ENCODE results near the gene BRWD1.

BRWD1 gene

DNA sequence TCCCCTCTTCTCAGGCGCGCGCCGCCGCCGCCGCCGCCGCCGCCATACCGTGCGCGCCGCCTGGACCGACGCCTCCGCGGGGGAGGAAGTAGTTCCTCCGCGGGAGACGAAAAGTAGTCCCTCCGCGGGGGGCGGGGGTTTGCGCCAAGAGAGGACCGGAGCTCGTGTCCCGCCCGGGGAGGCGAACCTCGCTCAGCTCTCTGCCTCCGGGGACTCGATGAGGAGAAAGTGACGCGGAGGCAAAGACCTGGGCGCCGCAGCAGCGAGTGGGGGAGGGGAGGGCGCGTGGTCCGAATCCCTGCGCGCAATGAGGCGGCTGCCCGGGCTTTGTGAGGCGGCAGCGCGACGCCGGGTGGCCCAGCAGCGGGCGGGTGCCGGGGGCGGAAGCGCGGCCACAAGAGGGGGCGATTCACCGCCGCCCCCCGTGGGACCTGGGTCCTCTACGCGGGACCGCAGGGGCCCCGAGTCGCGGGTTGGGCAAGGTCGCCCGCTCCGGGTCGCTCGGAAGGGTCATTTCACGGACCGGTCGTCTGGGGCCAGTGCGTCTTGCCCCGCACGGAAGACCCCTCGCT is at the start of gene BRWD1:
TSS of gene BRWD1 (minus strand) at position 62 of the 572 bp plus-strand sequence. CDS start 141 bp downstream, outside the sequence.
- DNase-seq (ENCODE audit: low spot score), result peak; percentile 91

GRCh38 chr21:39362733-39363132 is 49.3 kb upstream of the BRWD1 start:
- DNase-seq (ENCODE audit: low spot score), result no peak

- no peak for DNase-seq (ENCODE audit: low spot score)
Measured at GRCh38 chr21:39359382-39359781, 46.0 kb upstream of the BRWD1 start.

- DNase-seq (ENCODE audit: low spot score), result no peak
Measured at GRCh38 chr21:39353295-39353694, 39.9 kb upstream of the BRWD1 start.

GRCh38 chr21:39350094-39351005 is 36.9 kb upstream of the BRWD1 start:
- no peak for DNase-seq (ENCODE audit: low spot score)

GRCh38 chr21:39349211-39350093 is 36.0 kb upstream of the BRWD1 start:
- DNase-seq (ENCODE audit: low spot score), result peak; percentile 98

DNA sequence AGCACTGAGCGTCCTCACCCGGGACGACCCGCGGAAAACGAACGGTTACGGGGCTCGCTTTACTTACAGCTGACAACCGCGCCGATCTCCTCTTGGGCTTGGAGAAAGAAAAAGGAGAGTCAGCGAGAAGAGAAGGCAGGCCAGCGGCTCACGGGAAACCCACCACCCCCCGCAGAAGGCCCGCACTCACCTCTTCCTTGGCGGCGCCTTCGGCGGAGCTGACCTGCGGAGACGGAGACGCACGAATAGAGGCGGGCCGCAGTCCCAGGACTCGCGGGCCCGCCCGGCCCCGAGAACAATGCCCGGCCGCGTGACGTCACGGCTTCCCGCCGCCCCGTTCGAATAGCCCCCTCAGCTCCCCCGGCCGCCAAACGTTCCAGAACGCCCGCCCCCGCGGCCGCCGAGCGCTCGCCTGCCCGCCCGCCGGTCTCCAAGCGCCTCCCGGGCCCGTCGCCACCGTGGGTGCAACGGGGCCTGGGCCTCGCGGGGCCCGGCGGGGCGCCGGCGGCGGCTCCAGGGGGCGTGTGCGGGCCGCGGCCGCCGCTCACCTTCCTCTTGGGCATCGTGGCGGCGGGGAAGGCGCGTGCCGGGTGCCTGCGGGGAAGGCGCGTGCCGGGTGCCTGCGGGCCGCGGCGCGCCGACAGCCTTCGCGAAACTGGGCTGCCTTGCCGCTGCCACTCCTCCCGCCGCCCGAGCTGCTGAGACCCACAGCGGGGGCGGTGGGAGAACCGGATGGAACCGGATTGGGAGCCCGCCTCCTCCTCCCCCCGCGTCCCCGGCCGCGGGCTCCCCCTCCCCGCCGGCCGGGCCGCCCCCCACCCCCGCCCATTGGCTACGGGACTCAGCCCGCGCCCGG is 35.2 kb upstream of the BRWD1 start, which contains the start of gene HMGN1:
TSS of gene HMGN1 (minus strand) at position 734 of the 856 bp plus-strand sequence. CDS start at position 563, 171 bp downstream.
- peak; percentile 95 for DNase-seq (ENCODE audit: low spot score)

GRCh38 chr21:39348040-39348354 is 34.6 kb upstream of the BRWD1 start:
- DNase-seq (ENCODE audit: low spot score), result no peak

DNA sequence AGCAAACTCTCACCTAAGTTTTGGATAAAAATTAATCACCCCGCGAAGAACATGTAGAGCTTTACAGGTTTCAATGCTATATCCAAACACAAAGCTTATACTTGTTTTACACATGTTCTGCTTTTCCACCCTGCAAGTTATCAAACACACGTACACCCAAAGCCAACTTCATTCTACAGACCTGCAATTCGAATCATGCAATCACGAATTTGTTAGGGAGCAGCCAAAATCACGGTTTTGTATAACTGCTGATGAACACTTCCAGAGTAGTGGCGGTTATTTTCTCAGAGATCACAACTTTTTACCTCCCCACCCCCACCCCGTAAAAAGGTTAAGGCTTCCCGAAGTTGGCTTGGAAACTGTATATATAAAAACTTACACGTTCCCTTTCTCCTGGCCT is 34.1 kb upstream of the BRWD1 start:
- DNase-seq (ENCODE audit: low spot score), result no peak

- DNase-seq (ENCODE audit: low spot score), result no peak
Measured at GRCh38 chr21:39346671-39347331, 33.4 kb upstream of the BRWD1 start.

- no peak for DNase-seq (ENCODE audit: low spot score)
Measured at GRCh38 chr21:39346206-39346605, 32.8 kb upstream of the BRWD1 start.

GRCh38 chr21:39345440-39345839 is 32.0 kb upstream of the BRWD1 start:
- no peak for DNase-seq (ENCODE audit: low spot score)

- no peak for DNase-seq (ENCODE audit: low spot score)
Measured at GRCh38 chr21:39344848-39345247, 31.4 kb upstream of the BRWD1 start.

- DNase-seq (ENCODE audit: low spot score), result no peak
Measured at GRCh38 chr21:39341249-39341923, 28.0 kb upstream of the BRWD1 start.

- DNase-seq (ENCODE audit: low spot score), result no peak
Measured at GRCh38 chr21:39340687-39341086, 27.3 kb upstream of the BRWD1 start.

DNA sequence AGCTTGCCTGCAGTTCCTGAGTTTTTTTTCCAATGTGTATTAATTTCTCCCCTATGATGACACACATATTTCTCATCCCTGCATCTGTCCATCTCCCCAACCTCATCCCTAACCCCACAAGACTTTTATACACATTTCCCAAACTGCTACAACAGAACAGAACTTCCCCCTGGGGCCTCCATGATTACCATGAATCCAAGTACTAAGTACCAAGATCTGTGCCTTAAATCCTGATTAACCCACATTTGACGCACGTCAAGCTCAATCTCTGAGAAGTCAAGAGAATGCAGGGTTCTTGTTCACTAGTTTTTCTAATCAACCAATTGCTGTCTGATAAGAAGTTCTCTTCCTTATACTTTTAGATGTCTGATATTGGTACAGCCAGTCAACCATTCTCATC is 25.8 kb upstream of the BRWD1 start:
- DNase-seq (ENCODE audit: low spot score), result no peak

- no peak for DNase-seq (ENCODE audit: low spot score)
Measured at GRCh38 chr21:39336457-39337008, 23.1 kb upstream of the BRWD1 start.

DNA sequence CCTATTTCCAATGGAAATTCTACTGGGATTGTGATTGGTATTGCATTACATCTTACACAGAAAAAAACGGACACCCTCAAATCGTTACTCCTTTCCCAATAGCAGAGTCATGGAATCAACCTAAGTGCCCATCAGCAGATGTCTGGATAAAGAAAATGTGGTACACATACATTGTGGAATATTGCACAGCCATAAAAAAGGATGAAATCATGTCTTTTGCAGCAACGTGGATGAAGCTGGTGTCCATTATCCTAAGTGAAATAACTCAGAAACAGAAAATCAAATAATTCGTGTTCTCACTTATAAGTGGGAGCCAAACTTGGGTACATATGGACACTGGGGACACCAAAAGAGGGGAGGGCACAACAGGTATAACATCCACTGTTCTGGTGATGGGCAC is 21.2 kb upstream of the BRWD1 start:
- DNase-seq (ENCODE audit: low spot score), result no peak

DNA sequence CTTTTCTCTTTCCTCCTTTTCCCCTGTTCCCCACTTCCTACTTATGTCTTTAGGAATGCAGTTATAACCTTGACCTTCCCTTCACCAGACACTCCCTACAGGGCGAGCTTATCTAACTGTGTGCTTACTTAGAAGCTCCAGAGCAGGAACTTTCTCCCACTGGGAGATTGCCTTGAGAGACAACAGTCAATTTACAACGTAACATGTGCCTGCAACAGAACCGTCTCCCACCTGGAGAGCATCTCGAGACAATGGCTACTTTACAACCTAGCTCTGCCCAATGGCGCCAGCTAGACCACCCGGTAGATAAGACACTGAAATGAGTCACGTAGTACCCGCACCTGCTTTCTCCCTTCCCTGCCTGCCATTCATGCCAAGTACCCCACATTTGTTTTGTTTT is 18.7 kb upstream of the BRWD1 start:
- no peak for DNase-seq (ENCODE audit: low spot score)

- DNase-seq (ENCODE audit: low spot score), result no peak
Measured at GRCh38 chr21:39330001-39330400, 16.6 kb upstream of the BRWD1 start.
